ENCODE data around the gene ZNF385B. TPM values are rescaled to one million over a fixed set of nuclear protein-coding genes. Genes with fewer than 3 reads are reported as not detected.

Gene ZNF385B
- total RNA-seq, 1 experiment from 2014 or later = 0.28 TPM

DNA sequence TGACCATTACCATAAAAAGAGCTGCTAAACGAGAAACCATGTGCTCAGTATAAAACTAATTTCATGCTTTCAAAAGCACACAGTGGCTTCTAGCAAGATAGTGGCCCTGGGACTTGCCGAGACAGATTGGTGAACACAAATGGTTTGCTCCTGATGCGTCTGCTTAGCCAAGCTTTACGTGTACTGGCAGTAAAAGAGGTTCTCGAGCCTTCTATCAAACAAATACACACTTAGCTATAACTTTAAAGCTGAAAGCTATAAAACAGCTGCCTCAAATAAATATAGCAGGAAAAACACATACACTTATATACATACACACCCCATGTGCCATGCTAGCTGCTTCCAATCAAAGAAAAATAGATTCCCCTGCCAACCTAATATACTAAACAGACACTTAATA, 117.0 kb downstream of the ZNF385B start:
- CTCF ChIA-PET = interaction anchor here (0.5 kb wide), 1 partner anchor 505 kb away, joined by 3 read pairs; no protein-coding TSS in a partner anchor
- H3K27me3 ChIP-seq (ENCODE audit: control insufficient read depth, insufficient read depth, low read length) = no peaks in the 10 kb centered on the region
- POLR2A ChIA-PET = no interaction called here
- no peaks in the 10 kb centered on the region for H3K4me1 ChIP-seq (ENCODE audit: control insufficient read depth, insufficient read depth, low read length)
- ATAC-seq = no peak
- intact Hi-C loops (cut with micrococcal nuclease; ENCODE audit: unreplicated experiment) = loop anchor here (10.0 kb wide), 1 partner anchor 950 kb away; no protein-coding TSS in a partner anchor
- no TSS peak for BruUV-seq (replicated peaks)
- H3K36me3 ChIP-seq (ENCODE audit: control insufficient read depth, insufficient read depth, low read length) = no peaks in the 10 kb centered on the region
- H3K9me3 ChIP-seq (ENCODE audit: control insufficient read depth, insufficient read depth, low read depth, low read length) = no peaks in the 10 kb centered on the region
- in situ Hi-C loops (cut with HindIII; ENCODE audit: low pct_unique_long_range_greater_than_20kb, low sequenced_read_pairs) = no loop called here
- no peak overlapping the region for H3K27ac ChIP-seq (ENCODE audit: low read length)
- H3K4me3 ChIP-seq (ENCODE audit: low read depth in 2 of 2, low read length in 2 of 2) = no peak overlapping the region
- no peak for DNase-seq (ENCODE audit: low read depth, low spot score)
- TF ChIP-seq SIN3A (IDR thresholded peaks at IDR 0.05; ENCODE audit: borderline replicate concordance, insufficient read depth, low read depth, low read length) (no peak), CTCF (IDR thresholded peaks at IDR 0.05) (no peak), REST (IDR thresholded peaks at IDR 0.05; ENCODE audit: insufficient read depth in 1 of 2, low read depth in 2 of 2, low read length in 1 of 2) (no peak), POLR2AphosphoS5 (IDR thresholded peaks at IDR 0.05; ENCODE audit: low read depth, low read length) (no peak), TCF7L2 (IDR thresholded peaks at IDR 0.05; ENCODE audit: low read depth, low read length) (no peak)

DNA sequence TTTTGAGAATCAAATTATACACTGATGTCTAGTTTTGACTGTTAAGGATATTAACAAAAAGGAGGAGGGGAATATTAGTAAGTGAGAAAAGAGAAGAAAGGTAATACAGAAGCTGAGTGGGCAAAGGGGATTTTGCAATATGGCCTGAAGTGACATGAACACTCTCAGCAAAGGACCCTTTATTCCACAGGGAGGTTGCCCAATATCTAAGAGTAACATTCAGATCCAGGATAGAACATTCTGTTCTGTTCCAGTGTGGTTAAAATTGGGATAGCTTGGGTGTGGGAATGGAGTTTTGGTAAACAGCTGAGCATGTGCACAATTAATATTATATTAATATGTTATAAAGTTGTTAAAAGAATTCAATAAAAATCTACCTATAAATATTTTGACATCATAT, 120.1 kb downstream of the ZNF385B start:
- no peak overlapping the region for H3K4me3 ChIP-seq (ENCODE audit: low read depth in 2 of 2, low read length in 2 of 2)
- no peak for ATAC-seq
- TF ChIP-seq POLR2AphosphoS5 (IDR thresholded peaks at IDR 0.05; ENCODE audit: low read depth, low read length) (no peak), REST (IDR thresholded peaks at IDR 0.05; ENCODE audit: insufficient read depth in 1 of 2, low read depth in 2 of 2, low read length in 1 of 2) (no peak), TCF7L2 (IDR thresholded peaks at IDR 0.05; ENCODE audit: low read depth, low read length) (no peak), SIN3A (IDR thresholded peaks at IDR 0.05; ENCODE audit: borderline replicate concordance, insufficient read depth, low read depth, low read length) (no peak), CTCF (IDR thresholded peaks at IDR 0.05) (no peak)
- intact Hi-C loops (cut with micrococcal nuclease; ENCODE audit: unreplicated experiment) (loop anchor here (10.0 kb wide), 1 partner anchor 947 kb away; no protein-coding TSS in a partner anchor), in situ Hi-C loops (cut with HindIII; ENCODE audit: low pct_unique_long_range_greater_than_20kb, low sequenced_read_pairs) (no loop called here)
- no peaks in the 10 kb centered on the region for H3K36me3 ChIP-seq (ENCODE audit: control insufficient read depth, insufficient read depth, low read length)
- H3K4me1 ChIP-seq (ENCODE audit: control insufficient read depth, insufficient read depth, low read length) = no peaks in the 10 kb centered on the region
- no peaks in the 10 kb centered on the region for H3K27me3 ChIP-seq (ENCODE audit: control insufficient read depth, insufficient read depth, low read length)
- DNase-seq (ENCODE audit: low read depth, low spot score) = no peak
- BruUV-seq (replicated peaks) = no TSS peak
- no peak overlapping the region for H3K27ac ChIP-seq (ENCODE audit: low read length)
- H3K9me3 ChIP-seq (ENCODE audit: control insufficient read depth, insufficient read depth, low read depth, low read length) = no peaks in the 10 kb centered on the region
- CTCF ChIA-PET = no interaction called here
- POLR2A ChIA-PET = no interaction called here

Measured in Panc1 (cell line).